Stimulated activated CD8-positive, alpha-beta memory T cell treated with anti-CD3 and anti-CD28 coated beads, Interleukin-7, amount 100 ng/mL, for 48 hours (primary cell): ENCODE measurements around the gene DDI2.
"Not testable (repeated sequence)": the region's sequence is repeated elsewhere in the genome, so short reads cannot be mapped to it uniquely, and the experiment has no call there.

ENCODE experiments used
- DNase-seq, 2 donors: peaks; one replicate each; pipeline ENCODE4 v3.0.0-alpha.2; 2020; ENCODE audit warnings: low read depth in 1 of 2; ENCODE audit errors: extremely low read depth in 1 of 2

Gene DDI2

GRCh38 chr1:15633756-15634420 is 16.6 kb downstream of the DDI2 start:
- DNase-seq, result no peak

- DNase-seq, result no peak
These were observed 19.2 kb downstream of the DDI2 start for GRCh38 chr1:15636436-15636835.

- DNase-seq, result no peak
These were observed 20.6 kb downstream of the DDI2 start for GRCh38 chr1:15637826-15638225.

GRCh38 chr1:15639262-15639661 is 22.0 kb downstream of the DDI2 start:
- no peak for DNase-seq

- DNase-seq, result no peak
These were observed 22.7 kb downstream of the DDI2 start for GRCh38 chr1:15639931-15640330.

- DNase-seq, result no peak
These were observed 23.4 kb downstream of the DDI2 start for GRCh38 chr1:15640667-15641066.

- DNase-seq, result no peak
These were observed 32.7 kb downstream of the DDI2 start for GRCh38 chr1:15649937-15650336.

- no peak for DNase-seq
These were observed 33.2 kb downstream of the DDI2 start for GRCh38 chr1:15650433-15650832.

GRCh38 chr1:15652130-15652529 is 34.9 kb downstream of the DDI2 start:
- DNase-seq, result not testable (repeated sequence)

- DNase-seq, result no peak
These were observed 36.9 kb downstream of the DDI2 start for GRCh38 chr1:15654091-15654690.

- DNase-seq, result no peak
These were observed 39.2 kb downstream of the DDI2 start for GRCh38 chr1:15656464-15656863.

GRCh38 chr1:15657021-15657420 is 39.8 kb downstream of the DDI2 start:
- no peak for DNase-seq

GRCh38 chr1:15660151-15660550 is 42.9 kb downstream of the DDI2 start:
- no peak for DNase-seq

- no peak for DNase-seq
These were observed 45.2 kb downstream of the DDI2 start for GRCh38 chr1:15662477-15662876.

- no peak for DNase-seq
These were observed 46.7 kb downstream of the DDI2 start for GRCh38 chr1:15663925-15664324.

- no peak for DNase-seq
These were observed 50.1 kb downstream of the DDI2 start for GRCh38 chr1:15667362-15667761.

GRCh38 chr1:15668089-15668754 is 51.0 kb downstream of the DDI2 start:
- no peak for DNase-seq

GRCh38 chr1:15669074-15669473 is 51.8 kb downstream of the DDI2 start:
- no peak for DNase-seq

- DNase-seq, result no peak
These were observed 52.6 kb downstream of the DDI2 start for GRCh38 chr1:15669864-15670263.

GRCh38 chr1:15671430-15671829 is 54.2 kb downstream of the DDI2 start:
- no peak for DNase-seq

- DNase-seq, result no peak
These were observed 57.3 kb downstream of the DDI2 start for GRCh38 chr1:15674386-15675159.

- DNase-seq, result no peak
These were observed 58.8 kb downstream of the DDI2 start for GRCh38 chr1:15676010-15676409.
